PC-9 (cell line): ENCODE data around the gene GDPGP1.

Source experiments
- CTCF ChIP-seq: fragments of 200-600 bp; sonication (generic); conservative IDR thresholded peaks from 2 replicates; pipeline ENCODE4 v1.6.1; 2017; ENCODE audit warnings: mixed run types, antibody characterized with exemption, mild to moderate bottlenecking, moderate library complexity
- EZH2 ChIP-seq: fragments of 200-600 bp; sonication (generic); IDR thresholded peaks from 2 replicates; pipeline ENCODE4 v1.8.0; 2017; ENCODE audit warnings: antibody characterized with exemption, low read depth

DNA sequence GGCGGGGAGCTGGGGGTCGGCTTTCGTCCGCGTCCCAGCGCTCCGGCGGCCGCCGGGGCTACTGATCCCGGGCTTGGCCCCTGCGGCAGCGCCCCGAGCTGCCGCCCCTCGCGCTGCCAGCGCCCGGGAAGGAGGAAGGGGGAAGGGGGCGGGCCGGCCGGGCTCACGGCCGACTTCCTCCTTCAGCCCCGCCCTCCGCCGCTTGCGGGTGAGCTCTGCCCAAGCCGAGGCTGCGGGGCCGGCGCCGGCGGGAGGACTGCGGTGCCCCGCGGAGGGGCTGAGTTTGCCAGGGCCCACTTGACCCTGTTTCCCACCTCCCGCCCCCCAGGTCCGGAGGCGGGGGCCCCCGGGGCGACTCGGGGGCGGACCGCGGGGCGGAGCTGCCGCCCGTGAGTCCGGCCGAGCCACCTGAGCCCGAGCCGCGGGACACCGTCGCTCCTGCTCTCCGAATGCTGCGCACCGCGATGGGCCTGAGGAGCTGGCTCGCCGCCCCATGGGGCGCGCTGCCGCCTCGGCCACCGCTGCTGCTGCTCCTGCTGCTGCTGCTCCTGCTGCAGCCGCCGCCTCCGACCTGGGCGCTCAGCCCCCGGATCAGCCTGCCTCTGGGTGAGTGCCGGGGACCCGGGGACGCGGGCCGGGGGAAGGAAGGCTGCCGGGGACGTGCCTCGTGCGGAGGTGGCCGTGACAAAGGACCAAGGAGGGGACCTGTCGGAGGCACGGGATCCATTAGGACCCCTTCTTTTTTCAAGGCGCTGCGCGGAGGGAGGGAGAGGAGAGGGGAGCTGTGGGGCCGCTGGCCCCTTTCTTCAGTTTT lies 32.7 kb upstream of the GDPGP1 start, which contains the start of gene SEMA4B:
- TF ChIP-seq CTCF (no peak), EZH2 (no peak)
